Gastrocnemius medialis (tissue), 4 donors: Measurements from ENCODE around the gene YPEL1. TPM values are rescaled to one million over a fixed set of nuclear protein-coding genes. Genes with fewer than 3 reads are reported as not detected.
"Not testable (repeated sequence)": the region's sequence is repeated elsewhere in the genome, so short reads cannot be mapped to it uniquely, and the experiment has no call there.

Experiments used
- ATAC-seq, 2 donors: fragments of 150-250 bp; one replicate each; pipeline ENCODE4 v1.9.1; 2016
- DNase-seq, 2 donors: peaks; one replicate each; pipeline ENCODE4 v3.0.0-alpha.2; 2019
- H3K27ac ChIP-seq, 4 donors: fragments of 200-600 bp; sonication (generic); 1 replicate in 1 of 4; 2 replicates in 3 of 4; pipeline ENCODE4 v1.5.1; 2016 to 2018; ENCODE audit warnings: mild to moderate bottlenecking in 2 of 4, moderate library complexity in 1 of 4
- H3K27me3 ChIP-seq, 3 donors: fragments of 200-600 bp; sonication (generic) in 2 of 3; 1 replicate in 1 of 3; 2 replicates in 2 of 3; pipeline versions ENCODE4 v1.5.1 to v1.6.0; 2016 to 2019; ENCODE audit warnings: mild to moderate bottlenecking in 1 of 3, moderate library complexity in 1 of 3
- H3K36me3 ChIP-seq, 2 donors: fragments of 200-600 bp; sonication (generic) in 1 of 2; one replicate each; pipeline ENCODE4 v1.5.1; 2017 to 2018
- H3K4me1 ChIP-seq, 2 donors: fragments of 200-600 bp; sonication (generic) in 1 of 2; one replicate each; pipeline ENCODE4 v1.5.1; 2016 to 2017; ENCODE audit warnings: mild to moderate bottlenecking in 2 of 2
- H3K4me3 ChIP-seq, 4 donors: fragments of 200-600 bp; sonication (generic) in 3 of 4; 1 replicate in 1 of 4; 2 replicates in 3 of 4; pipeline ENCODE4 v1.5.1; 2016 to 2019; ENCODE audit warnings: mild to moderate bottlenecking in 2 of 4
- H3K9me3 ChIP-seq, 3 donors: fragments of 200-600 bp; sonication (generic) in 2 of 3; 1 replicate in 1 of 3; 2 replicates in 2 of 3; pipeline ENCODE4 v1.5.1; 2016 to 2019
- POLR2A ChIP-seq, 2 donors: fragments of 450-650 bp; IDR thresholded peaks; one replicate each; pipeline ENCODE4 v1.6.1; 2017; ENCODE audit warnings: antibody characterized with exemption in 2 of 2, mild to moderate bottlenecking in 2 of 2, moderate library complexity in 2 of 2
- in situ Hi-C, 4 donors: fragments of 200-750 bp; cut with MboI; loops; one replicate each; pipeline versions ENCODE4 v1.15.0 to v1.8.0; 2017; ENCODE audit warnings: low sequenced_read_pairs in 4 of 4
- intact Hi-C: fragments of 100-400 bp; cut with DNase I; formaldehyde crosslinking; loops from one replicate; pipeline ENCODE4 v1.15.1; 2023; ENCODE audit warnings: low total_unique reads
- total RNA-seq, 4 donors: library from RNA; depleted of rRNA; stranded (reverse); fragments of >200 nt; gene quantifications; one replicate each; pipeline versions ENCODE4 v1.1.0 to v1.2.3, GENCODE V29; 2016
- TF ChIP-seq, protein P1 (sequence below), 5 experiments: fragments of 450-650 bp in 3 of 5; fragments of 200-600 bp in 2 of 5; sonication (generic) in 2 of 5; IDR thresholded peaks in 4 of 5; conservative IDR thresholded peaks in 1 of 5; 1 replicate in 4 of 5; 2 replicates in 1 of 5; pipeline ENCODE4 v1.5.1; 2016 to 2019; ENCODE audit warnings: antibody characterized with exemption in 5 of 5, mild to moderate bottlenecking in 3 of 5, moderate library complexity in 3 of 5

Gene YPEL1
- total RNA-seq, 4 donors from 2014 or later = 23.6 to 42.1 (median 36.4) TPM

DNA sequence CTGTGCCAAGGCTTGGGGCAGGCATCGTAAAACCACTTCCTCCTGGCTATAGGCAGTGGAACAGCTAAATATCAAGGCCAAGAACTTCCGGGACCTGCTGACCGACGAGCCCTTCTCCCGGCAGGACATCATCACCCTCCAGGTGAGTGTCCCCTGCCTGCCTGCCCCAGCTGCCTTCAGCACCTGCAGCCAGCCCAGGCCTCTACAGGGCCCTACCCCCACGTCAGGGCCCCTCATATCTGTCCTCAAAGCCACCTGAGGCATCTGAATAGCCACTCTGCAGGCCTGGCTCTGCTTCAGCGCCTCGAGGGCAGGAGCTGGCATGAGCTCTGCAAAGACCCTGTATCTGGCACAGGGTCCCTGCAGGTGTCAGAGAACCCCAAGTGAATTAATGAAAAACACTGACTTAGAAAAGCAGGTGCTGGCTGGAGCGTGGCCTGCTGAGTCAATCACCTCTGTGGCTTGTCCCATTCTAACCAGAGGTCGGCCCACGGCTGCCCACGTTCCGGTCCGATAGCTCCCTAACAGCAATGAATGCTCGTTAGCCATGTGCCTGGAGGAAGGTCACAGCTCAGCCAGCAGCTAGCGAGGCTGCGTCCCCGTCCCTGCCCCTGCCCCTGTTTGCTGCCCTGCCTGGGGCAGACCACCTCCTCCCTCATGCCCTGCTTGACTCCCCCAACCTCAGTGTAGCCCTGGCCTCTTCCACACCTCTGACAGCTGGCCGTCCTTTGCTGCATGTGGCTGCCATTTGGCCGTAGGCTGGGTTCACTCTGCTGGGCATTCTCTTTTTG, 53.0 kb downstream of the YPEL1 start:
- no peak for DNase-seq
- intact Hi-C loops = no loop called here
- no peaks in the 10 kb centered on the region for H3K4me1 ChIP-seq
- no peaks in the 10 kb centered on the region for H3K9me3 ChIP-seq
- TF ChIP-seq, protein P1, sequence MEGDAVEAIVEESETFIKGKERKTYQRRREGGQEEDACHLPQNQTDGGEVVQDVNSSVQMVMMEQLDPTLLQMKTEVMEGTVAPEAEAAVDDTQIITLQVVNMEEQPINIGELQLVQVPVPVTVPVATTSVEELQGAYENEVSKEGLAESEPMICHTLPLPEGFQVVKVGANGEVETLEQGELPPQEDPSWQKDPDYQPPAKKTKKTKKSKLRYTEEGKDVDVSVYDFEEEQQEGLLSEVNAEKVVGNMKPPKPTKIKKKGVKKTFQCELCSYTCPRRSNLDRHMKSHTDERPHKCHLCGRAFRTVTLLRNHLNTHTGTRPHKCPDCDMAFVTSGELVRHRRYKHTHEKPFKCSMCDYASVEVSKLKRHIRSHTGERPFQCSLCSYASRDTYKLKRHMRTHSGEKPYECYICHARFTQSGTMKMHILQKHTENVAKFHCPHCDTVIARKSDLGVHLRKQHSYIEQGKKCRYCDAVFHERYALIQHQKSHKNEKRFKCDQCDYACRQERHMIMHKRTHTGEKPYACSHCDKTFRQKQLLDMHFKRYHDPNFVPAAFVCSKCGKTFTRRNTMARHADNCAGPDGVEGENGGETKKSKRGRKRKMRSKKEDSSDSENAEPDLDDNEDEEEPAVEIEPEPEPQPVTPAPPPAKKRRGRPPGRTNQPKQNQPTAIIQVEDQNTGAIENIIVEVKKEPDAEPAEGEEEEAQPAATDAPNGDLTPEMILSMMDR (IDR thresholded peaks at IDR 0.05 in 4 of 5, conservative IDR thresholded peaks at IDR 0.05 in 1 of 5) = no peak
- no peak for TF ChIP-seq POLR2A (IDR thresholded peaks at IDR 0.05)
- H3K4me3 ChIP-seq = no peak overlapping the region
- peaks cover 0 to 57% of the 10 kb centered on the region in 2 donors for H3K36me3 ChIP-seq
- H3K27ac ChIP-seq = no peak overlapping the region
- in situ Hi-C loops = no loop called here
- H3K27me3 ChIP-seq = no peaks in the 10 kb centered on the region
- no peak for ATAC-seq

DNA sequence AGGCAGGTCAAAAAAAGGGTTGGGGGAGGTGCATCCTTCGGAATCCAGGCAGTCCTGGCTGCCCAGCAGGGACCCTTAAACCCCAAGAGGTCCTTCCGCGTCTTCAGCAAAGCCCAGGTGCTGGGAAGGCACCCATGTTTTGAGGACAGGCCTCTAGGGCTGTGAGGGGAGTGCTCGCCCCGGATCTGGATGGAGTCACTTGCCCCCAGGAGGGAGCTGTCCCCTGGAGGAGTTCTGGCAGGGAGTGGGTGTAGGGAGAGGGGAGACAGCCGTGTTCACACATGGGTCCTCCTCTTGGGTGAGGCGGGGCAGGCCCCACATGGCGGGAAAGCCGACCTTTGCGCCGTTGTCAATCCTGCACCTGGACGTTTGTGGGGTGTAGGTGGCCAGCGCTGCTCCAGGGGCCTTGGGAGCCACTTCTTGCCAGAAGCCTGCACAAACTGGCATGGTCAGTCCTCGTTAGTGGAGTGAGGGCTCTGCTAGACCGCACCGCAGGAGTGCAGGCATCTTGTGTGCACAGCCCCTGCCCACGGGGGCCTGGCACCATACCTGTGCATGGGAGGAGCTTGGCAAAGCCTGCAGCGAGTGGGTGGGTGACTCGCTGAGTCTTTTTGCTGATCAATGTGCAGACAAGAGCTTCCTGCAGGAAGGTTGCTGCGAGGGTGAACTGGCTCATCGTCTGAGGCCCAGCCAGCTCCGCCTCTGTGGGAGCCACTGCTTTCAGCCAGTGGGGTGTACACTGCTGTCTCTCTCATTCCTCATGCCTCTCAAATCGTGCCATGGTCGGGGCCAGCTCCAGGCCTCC, 53.8 kb downstream of the YPEL1 start:
- no peaks in the 10 kb centered on the region for H3K27me3 ChIP-seq
- no peaks in the 10 kb centered on the region for H3K9me3 ChIP-seq
- H3K27ac ChIP-seq = no peak overlapping the region
- H3K36me3 ChIP-seq = peaks cover 0 to 49% of the 10 kb centered on the region in 2 donors
- intact Hi-C loops (no loop called here), in situ Hi-C loops (no loop called here)
- TF ChIP-seq, protein P1 (IDR thresholded peaks at IDR 0.05 in 4 of 5, conservative IDR thresholded peaks at IDR 0.05 in 1 of 5) = no peak
- no peak for TF ChIP-seq POLR2A (IDR thresholded peaks at IDR 0.05)
- no peak for ATAC-seq
- H3K4me1 ChIP-seq = no peaks in the 10 kb centered on the region
- DNase-seq = no peak
- H3K4me3 ChIP-seq = no peak overlapping the region

DNA sequence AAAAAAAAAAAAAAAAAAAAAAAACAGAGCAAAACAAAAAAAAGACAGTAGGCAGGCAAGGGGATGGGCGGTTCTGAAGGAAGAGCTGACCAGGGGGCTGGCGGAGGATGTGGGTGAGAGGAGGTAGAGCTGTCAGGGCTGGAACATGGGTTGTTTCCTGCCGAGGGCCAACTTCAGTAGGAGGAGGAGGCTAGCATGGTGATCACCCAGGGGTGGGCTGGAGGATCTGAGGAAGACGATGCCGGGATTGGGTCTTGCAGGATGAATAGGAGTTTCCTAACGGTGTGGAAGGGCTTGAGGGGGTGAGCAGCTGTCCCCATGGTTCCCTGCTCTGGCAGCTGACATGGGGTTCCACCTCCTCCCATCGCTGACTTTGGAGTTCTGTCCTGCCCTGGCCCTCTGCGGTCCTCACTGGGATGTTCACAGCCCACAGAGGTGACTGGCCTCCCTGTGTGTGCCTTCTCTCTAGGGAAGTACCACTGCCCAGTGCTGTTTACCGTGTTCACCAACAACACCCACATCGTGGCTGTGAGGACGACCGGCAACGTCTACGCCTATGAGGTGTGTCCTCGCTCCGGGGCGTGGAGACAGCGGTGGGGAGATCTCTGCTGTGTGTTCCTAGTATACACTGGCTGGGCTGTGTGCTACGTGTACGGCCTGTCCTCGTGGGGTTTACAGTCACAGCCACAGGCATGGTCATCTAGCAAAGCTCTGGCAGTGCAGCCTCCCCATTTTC, 54.6 kb downstream of the YPEL1 start:
- H3K27me3 ChIP-seq = no peaks in the 10 kb centered on the region
- in situ Hi-C loops (no loop called here), intact Hi-C loops (no loop called here)
- H3K4me1 ChIP-seq = no peaks in the 10 kb centered on the region
- DNase-seq (no peak), ATAC-seq (no peak)
- H3K27ac ChIP-seq = no peak overlapping the region
- H3K36me3 ChIP-seq = peaks cover 0 to 42% of the 10 kb centered on the region in 2 donors
- no peak for TF ChIP-seq POLR2A (IDR thresholded peaks at IDR 0.05)
- TF ChIP-seq, protein P1 (IDR thresholded peaks at IDR 0.05 in 4 of 5, conservative IDR thresholded peaks at IDR 0.05 in 1 of 5) = no peak
- no peak overlapping the region for H3K4me3 ChIP-seq
- H3K9me3 ChIP-seq = no peaks in the 10 kb centered on the region

GRCh38 chr22:21679383-21679782, 56.2 kb downstream of the YPEL1 start:
- in situ Hi-C loops (no loop called here), intact Hi-C loops (no loop called here)
- no peaks in the 10 kb centered on the region for H3K9me3 ChIP-seq
- H3K27me3 ChIP-seq = no peaks in the 10 kb centered on the region
- no peak overlapping the region for H3K27ac ChIP-seq
- TF ChIP-seq, protein P1 (IDR thresholded peaks at IDR 0.05 in 4 of 5, conservative IDR thresholded peaks at IDR 0.05 in 1 of 5) = no peak
- TF ChIP-seq POLR2A (IDR thresholded peaks at IDR 0.05) = no peak
- peaks cover 0 to 42% of the 10 kb centered on the region in 2 donors for H3K36me3 ChIP-seq
- no peak overlapping the region for H3K4me3 ChIP-seq
- DNase-seq = no peak
- no peaks in the 10 kb centered on the region for H3K4me1 ChIP-seq
- ATAC-seq = no peak

DNA sequence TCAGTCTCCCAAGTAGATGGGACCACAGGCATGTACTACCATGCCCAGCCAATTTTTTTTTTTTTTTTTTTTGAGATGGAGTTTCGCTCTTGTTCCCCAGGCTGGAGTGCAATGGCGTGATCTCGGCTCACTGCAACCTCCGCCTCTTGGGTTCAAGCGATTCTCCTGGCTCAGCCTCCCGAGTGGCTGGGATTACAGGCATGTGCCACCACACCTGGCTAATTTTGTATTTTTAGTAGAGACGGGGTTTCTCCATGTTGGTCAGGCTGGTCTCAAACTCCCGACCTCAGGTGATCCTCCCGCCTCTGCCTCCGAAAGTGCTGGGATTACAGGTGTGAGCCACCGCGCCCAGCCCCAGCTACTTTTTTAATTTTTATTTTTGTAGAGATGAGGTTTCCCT, 56.8 kb downstream of the YPEL1 start:
- ATAC-seq, H3K9me3 ChIP-seq, intact Hi-C loops, H3K4me1 ChIP-seq, H3K4me3 ChIP-seq, in situ Hi-C loops, H3K27ac ChIP-seq, DNase-seq, H3K27me3 ChIP-seq: not testable (repeated sequence)
- peaks cover 0 to 47% of the 10 kb centered on the region in 2 donors for H3K36me3 ChIP-seq
